D721Med (cell line): ENCODE measurements around the gene TTC9C.
A peak's percentile ranks its signal among the peaks of the same experiment; 100 is the strongest.

Experiments
- DNase-seq: peaks from one replicate; pipeline ENCODE4 v3.0.0; 2011; ENCODE audit warnings: low spot score; ENCODE audit not compliant: insufficient read length
- FAIRE-seq: peaks from 2 replicates; lab custom pipeline; 2011; peaks lifted over from hg19 to GRCh38; lab: Jason Lieb, UNC
- CTCF ChIP-seq: IDR thresholded peaks from 2 replicates; pipeline ENCODE4 v1.5.1; 2012; ENCODE audit warnings: mild to moderate bottlenecking, control low read depth; ENCODE audit not compliant: insufficient read depth; ENCODE audit errors: missing control alignments

Gene TTC9C

GRCh38 chr11:62706850-62707247, 21.4 kb upstream of the TTC9C start:
- no peak for TF ChIP-seq CTCF
- FAIRE-seq (no peak), DNase-seq (no peak)

- FAIRE-seq (no peak), DNase-seq (no peak)
- no peak for TF ChIP-seq CTCF
Observed at GRCh38 chr11:62707277-62707861, 20.9 kb upstream of the TTC9C start, which contains the start of the genes BSCL2 and GNG3. Gene BSCL2 (minus strand): TSS chr11:62707424. CDS start chr11:62707195, 229 bp downstream. Gene GNG3 (plus strand): TSS chr11:62707676. CDS start chr11:62708296, 620 bp downstream.

GRCh38 chr11:62708392-62708791, 19.9 kb upstream of the TTC9C start:
- DNase-seq (no peak), FAIRE-seq (no peak)
- no peak for TF ChIP-seq CTCF

GRCh38 chr11:62708793-62709192, 19.5 kb upstream of the TTC9C start:
- FAIRE-seq (no peak), DNase-seq (no peak)
- TF ChIP-seq CTCF = no peak

GRCh38 chr11:62709247-62710000, 18.9 kb upstream of the TTC9C start:
- DNase-seq (peak; percentile 75), FAIRE-seq (no peak)
- TF ChIP-seq CTCF = no peak

GRCh38 chr11:62710001-62710345, 18.3 kb upstream of the TTC9C start:
- TF ChIP-seq CTCF = no peak
- FAIRE-seq (no peak), DNase-seq (no peak)

- FAIRE-seq (no peak), DNase-seq (no peak)
- no peak for TF ChIP-seq CTCF
Observed at GRCh38 chr11:62712276-62712812, 15.9 kb upstream of the TTC9C start.
